ENCODE results near the gene KCTD12. TPM values are rescaled to one million over a fixed set of nuclear protein-coding genes. Genes with fewer than 3 reads are reported as not detected.

KCTD12 gene
- total and polyA plus RNA-seq, 10 donors: 13.4 to 164 (median 82.5) TPM

GRCh38 chr13:76871432-76871831 is 14.8 kb downstream of the KCTD12 start:
- H3K36me3 ChIP-seq: no peaks in the 10 kb centered on the region
- no peak overlapping the region for H3K27ac ChIP-seq
- DNase-seq: no peak
- no peaks in the 10 kb centered on the region for H3K9me3 ChIP-seq
- no peaks in the 10 kb centered on the region for H3K27me3 ChIP-seq (replicated peaks in 1 of 7)
- H3K4me3 ChIP-seq: no peak overlapping the region
- TF ChIP-seq, protein P1, sequence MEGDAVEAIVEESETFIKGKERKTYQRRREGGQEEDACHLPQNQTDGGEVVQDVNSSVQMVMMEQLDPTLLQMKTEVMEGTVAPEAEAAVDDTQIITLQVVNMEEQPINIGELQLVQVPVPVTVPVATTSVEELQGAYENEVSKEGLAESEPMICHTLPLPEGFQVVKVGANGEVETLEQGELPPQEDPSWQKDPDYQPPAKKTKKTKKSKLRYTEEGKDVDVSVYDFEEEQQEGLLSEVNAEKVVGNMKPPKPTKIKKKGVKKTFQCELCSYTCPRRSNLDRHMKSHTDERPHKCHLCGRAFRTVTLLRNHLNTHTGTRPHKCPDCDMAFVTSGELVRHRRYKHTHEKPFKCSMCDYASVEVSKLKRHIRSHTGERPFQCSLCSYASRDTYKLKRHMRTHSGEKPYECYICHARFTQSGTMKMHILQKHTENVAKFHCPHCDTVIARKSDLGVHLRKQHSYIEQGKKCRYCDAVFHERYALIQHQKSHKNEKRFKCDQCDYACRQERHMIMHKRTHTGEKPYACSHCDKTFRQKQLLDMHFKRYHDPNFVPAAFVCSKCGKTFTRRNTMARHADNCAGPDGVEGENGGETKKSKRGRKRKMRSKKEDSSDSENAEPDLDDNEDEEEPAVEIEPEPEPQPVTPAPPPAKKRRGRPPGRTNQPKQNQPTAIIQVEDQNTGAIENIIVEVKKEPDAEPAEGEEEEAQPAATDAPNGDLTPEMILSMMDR (IDR thresholded peaks at IDR 0.05 in 8 of 11, conservative IDR thresholded peaks at IDR 0.05 in 3 of 11): no peak
- no peak for TF ChIP-seq POLR2AphosphoS5 (IDR thresholded peaks at IDR 0.05)
- TF ChIP-seq POLR2A (IDR thresholded peaks at IDR 0.05): no peak
- WGBS, 5 donors: 88 to 96% (median 90%) methylated on average over 3 of the region's 3 CpGs
- H3K4me1 ChIP-seq: no peaks in the 10 kb centered on the region
- intact Hi-C loops (cut with DNase I; ENCODE audit: low total_unique reads): no loop called here

DNA sequence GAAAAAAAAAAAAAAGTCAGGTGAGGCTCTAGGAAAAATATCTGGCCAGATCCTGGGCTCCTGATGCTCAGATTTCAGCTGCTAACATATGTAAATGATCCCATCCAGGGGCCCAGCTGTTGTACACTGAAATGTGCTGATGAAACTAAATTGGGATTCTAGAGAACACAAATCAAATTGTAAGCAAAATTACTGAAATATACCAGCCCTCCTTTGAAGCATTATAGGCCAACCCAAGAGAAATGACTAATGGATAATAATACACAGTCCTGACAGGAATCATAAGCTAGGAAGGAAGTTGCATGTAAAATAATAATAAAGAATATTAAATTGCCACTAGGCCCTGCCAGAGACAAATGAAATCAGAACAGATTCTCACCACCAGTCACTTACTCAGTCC is 17.8 kb downstream of the KCTD12 start:
- intact Hi-C loops (cut with DNase I; ENCODE audit: low total_unique reads): no loop called here

DNA sequence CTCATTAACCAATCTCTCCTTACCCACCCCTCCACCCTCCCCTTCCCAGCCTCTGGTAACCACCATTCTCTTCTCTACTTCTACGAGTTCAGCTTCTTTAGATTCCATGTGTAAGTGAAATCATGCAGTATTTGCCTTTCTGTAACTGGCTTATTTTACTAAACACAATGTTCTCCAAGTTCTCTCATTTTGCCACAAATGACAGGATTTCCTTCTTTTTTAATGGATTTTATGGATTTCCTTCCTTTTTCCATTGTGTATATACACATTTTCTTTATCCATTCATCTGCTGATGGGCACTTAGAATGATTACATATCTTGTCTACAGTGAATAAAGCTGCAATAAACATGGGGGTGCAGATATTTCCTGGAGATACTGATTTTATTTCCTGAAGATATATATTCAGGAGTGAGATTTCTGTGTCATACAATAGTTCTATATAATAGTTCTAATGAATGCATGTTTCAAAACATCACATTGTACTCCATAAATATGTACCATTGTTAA is 20.2 kb downstream of the KCTD12 start:
- no peak for DNase-seq
- TF ChIP-seq POLR2AphosphoS5 (IDR thresholded peaks at IDR 0.05): no peak
- TF ChIP-seq, protein P1 (IDR thresholded peaks at IDR 0.05 in 8 of 11, conservative IDR thresholded peaks at IDR 0.05 in 3 of 11): no peak
- TF ChIP-seq POLR2A (IDR thresholded peaks at IDR 0.05): no peak
- no peaks in the 10 kb centered on the region for H3K36me3 ChIP-seq
- H3K27ac ChIP-seq: no peak overlapping the region
- WGBS, 5 donors: 58 to 79% (median 65%) methylated on average over 1 of the region's 1 CpG
- intact Hi-C loops (cut with DNase I; ENCODE audit: low total_unique reads): no loop called here
- no peaks in the 10 kb centered on the region for H3K27me3 ChIP-seq (replicated peaks in 1 of 7)
- no peaks in the 10 kb centered on the region for H3K4me1 ChIP-seq
- no peaks in the 10 kb centered on the region for H3K9me3 ChIP-seq
- H3K4me3 ChIP-seq: no peak overlapping the region

More for the DNA sequence above, 17.8 kb downstream of the KCTD12 start:
- Histone ChIP-seq H3K27ac (no peak overlapping the region), H3K4me3 (no peak overlapping the region), H3K4me1 (no peaks in the 10 kb centered on the region), H3K9me3 (no peaks in the 10 kb centered on the region), H3K36me3 (no peaks in the 10 kb centered on the region), H3K27me3 (replicated peaks in 1 of 7) (no peaks in the 10 kb centered on the region)
- TF ChIP-seq, protein P1 (IDR thresholded peaks at IDR 0.05 in 8 of 11, conservative IDR thresholded peaks at IDR 0.05 in 3 of 11): no peak
- no peak for TF ChIP-seq POLR2AphosphoS5 (IDR thresholded peaks at IDR 0.05)
- no peak for TF ChIP-seq POLR2A (IDR thresholded peaks at IDR 0.05)
- DNase-seq: no peak

DNA sequence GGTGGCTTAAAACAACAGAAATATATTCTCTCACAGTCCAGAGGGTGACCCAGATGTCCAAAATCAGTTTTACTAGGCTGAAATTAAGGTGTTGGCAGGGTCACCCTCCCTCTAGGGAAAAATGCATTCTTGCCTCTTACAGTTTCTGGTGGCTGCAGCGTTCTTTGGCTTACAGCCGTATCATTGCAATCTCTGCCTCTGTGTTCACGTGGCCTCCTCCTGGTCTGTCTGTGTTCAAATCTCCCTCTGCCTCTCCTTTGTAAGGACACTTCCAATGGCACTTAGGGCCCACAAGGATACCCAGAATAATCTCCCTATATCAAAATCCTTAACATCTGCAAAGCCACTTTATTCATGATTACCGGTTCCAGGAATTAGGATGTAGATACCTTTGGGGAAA is 21.1 kb downstream of the KCTD12 start:
- TF ChIP-seq, protein P1 (IDR thresholded peaks at IDR 0.05 in 8 of 11, conservative IDR thresholded peaks at IDR 0.05 in 3 of 11): no peak
- TF ChIP-seq POLR2A (IDR thresholded peaks at IDR 0.05): no peak
- TF ChIP-seq POLR2AphosphoS5 (IDR thresholded peaks at IDR 0.05): no peak
- Histone ChIP-seq H3K27ac (no peak overlapping the region), H3K4me3 (no peak overlapping the region), H3K4me1 (no peaks in the 10 kb centered on the region), H3K27me3 (replicated peaks in 1 of 7) (no peaks in the 10 kb centered on the region), H3K36me3 (no peaks in the 10 kb centered on the region), H3K9me3 (no peaks in the 10 kb centered on the region)
- intact Hi-C loops (cut with DNase I; ENCODE audit: low total_unique reads): no loop called here
- DNase-seq: no peak
- WGBS, 5 donors: 90 to 93% (median 91%) methylated on average over 4 of the region's 4 CpGs
